Activated naive CD8-positive, alpha-beta T cell treated with anti-CD3 and anti-CD28 coated beads, Interleukin-2, amount 10 ng/mL, durations not matched to agents 7 days and 5 days (primary cell): Measurements from ENCODE around the gene GOLGA5. TPM values are rescaled to one million over a fixed set of nuclear protein-coding genes. Genes with fewer than 3 reads are reported as not detected.
"Not testable (repeated sequence)": the region's sequence is repeated elsewhere in the genome, so short reads cannot be mapped to it uniquely, and the experiment has no call there.

Source experiments
- ATAC-seq: fragments of 150-1000 bp; cut with Tn5 transposase; one replicate; pipeline ENCODE4 v1.10.0; 2021; ENCODE audit warnings: low read depth, moderate library complexity
- POLR2A ChIA-PET: fragments of 350-600 bp; sonication (Branson Sonifier 250); formaldehyde crosslinking; loops from one replicate; lab custom pipeline; 2021; ENCODE audit warnings: antibody characterized with exemption; lab: Charles Lee
- DNase-seq: peaks from one replicate; pipeline ENCODE4 v3.0.0; 2021
- H3K27ac Mint-ChIP-seq: one replicate; pipeline ENCODE4 v1.8.0; 2022; ENCODE audit warnings: mild to moderate bottlenecking, mixed read lengths
- H3K27me3 Mint-ChIP-seq: one replicate; pipeline ENCODE4 v1.8.0; 2022; ENCODE audit warnings: mild to moderate bottlenecking, moderate library complexity, mixed read lengths
- H3K36me3 Mint-ChIP-seq: one replicate; pipeline ENCODE4 v1.8.0; 2021; ENCODE audit warnings: mild to moderate bottlenecking, mixed read lengths
- H3K4me1 Mint-ChIP-seq: one replicate; pipeline ENCODE4 v1.8.0; 2021; ENCODE audit warnings: mixed read lengths
- H3K4me3 Mint-ChIP-seq: one replicate; pipeline ENCODE4 v1.8.0; 2022; ENCODE audit warnings: mild to moderate bottlenecking, moderate library complexity, mixed read lengths
- H3K9me3 Mint-ChIP-seq: one replicate; pipeline ENCODE4 v1.8.0; 2021; ENCODE audit warnings: mixed read lengths
- total RNA-seq, 2 experiments: library from RNA; stranded (reverse); gene quantifications; one replicate each; pipeline ENCODE4 v1.2.3, GENCODE V29; 2021

Gene GOLGA5, protein sequence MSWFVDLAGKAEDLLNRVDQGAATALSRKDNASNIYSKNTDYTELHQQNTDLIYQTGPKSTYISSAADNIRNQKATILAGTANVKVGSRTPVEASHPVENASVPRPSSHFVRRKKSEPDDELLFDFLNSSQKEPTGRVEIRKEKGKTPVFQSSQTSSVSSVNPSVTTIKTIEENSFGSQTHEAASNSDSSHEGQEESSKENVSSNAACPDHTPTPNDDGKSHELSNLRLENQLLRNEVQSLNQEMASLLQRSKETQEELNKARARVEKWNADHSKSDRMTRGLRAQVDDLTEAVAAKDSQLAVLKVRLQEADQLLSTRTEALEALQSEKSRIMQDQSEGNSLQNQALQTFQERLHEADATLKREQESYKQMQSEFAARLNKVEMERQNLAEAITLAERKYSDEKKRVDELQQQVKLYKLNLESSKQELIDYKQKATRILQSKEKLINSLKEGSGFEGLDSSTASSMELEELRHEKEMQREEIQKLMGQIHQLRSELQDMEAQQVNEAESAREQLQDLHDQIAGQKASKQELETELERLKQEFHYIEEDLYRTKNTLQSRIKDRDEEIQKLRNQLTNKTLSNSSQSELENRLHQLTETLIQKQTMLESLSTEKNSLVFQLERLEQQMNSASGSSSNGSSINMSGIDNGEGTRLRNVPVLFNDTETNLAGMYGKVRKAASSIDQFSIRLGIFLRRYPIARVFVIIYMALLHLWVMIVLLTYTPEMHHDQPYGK
- 10 to 100 TPM; 20.8 to 22.1 TPM for total RNA-seq

DNA sequence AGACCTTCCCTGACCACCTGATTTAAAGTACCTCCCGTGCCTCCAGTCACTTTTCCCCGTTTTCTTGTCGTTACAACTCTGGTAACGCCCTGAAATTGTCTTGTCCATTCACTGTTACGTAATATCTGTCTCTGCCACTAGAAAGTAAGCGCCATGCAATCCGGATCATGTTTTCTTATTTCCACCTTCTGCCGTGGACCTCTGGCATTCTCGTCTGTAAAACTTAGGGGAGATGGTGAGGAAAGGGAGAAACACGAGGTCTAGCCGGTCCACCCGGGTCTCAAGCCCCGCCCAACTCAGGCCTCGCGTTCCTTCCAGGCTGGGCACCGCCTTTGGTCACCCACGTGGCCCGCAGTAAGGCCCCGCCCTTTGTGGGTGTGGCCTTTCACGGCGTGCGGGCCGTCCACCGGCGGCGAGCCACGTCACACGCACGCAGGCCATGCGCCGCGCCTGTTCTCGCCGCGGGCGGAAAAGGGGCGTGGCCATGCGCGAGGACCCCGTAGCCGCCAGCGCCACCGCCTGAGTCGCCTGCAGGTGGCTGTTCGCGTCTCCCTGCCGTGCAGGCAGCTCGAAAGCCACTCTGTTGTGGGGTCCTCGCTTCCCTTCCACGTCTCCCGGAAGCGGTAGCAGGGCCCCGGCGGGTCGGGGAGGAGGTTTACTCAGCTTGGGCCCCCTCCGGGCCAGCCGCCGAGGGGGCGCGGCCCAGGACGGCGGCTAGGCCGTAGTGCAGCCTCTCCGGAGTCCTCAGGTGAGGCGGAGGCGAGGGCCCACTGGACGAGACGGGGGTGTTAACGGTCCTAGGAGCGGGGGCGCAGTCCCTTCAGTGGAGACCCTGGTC is at the start of gene GOLGA5:
Gene GOLGA5 (plus strand): TSS at position 597 of the 838 bp plus-strand sequence. CDS start 3,133 bp downstream, outside the sequence.
- Mint-ChIP-seq H3K4me1 (peaks cover 22% of the 10 kb centered on the region), H3K27ac (peak within 1 kb of the TSS; percentile 97), H3K4me3 (peak within 1 kb of the TSS; percentile 98), H3K27me3 (peaks cover 5% of the 10 kb centered on the region), H3K9me3 (peaks cover 19% of the 10 kb centered on the region), H3K36me3 (peaks cover 13% of the 10 kb centered on the region)
- POLR2A ChIA-PET: interaction anchor here (0.5 to 1.9 kb wide), 5 partner anchors 42 to 1333 kb away, joined by 3 to 8 read pairs (median 4); partner anchors contain the start of genes LYSET and MOAP1
- DNase-seq: peak; percentile 100
- ATAC-seq: peak; percentile 90

DNA sequence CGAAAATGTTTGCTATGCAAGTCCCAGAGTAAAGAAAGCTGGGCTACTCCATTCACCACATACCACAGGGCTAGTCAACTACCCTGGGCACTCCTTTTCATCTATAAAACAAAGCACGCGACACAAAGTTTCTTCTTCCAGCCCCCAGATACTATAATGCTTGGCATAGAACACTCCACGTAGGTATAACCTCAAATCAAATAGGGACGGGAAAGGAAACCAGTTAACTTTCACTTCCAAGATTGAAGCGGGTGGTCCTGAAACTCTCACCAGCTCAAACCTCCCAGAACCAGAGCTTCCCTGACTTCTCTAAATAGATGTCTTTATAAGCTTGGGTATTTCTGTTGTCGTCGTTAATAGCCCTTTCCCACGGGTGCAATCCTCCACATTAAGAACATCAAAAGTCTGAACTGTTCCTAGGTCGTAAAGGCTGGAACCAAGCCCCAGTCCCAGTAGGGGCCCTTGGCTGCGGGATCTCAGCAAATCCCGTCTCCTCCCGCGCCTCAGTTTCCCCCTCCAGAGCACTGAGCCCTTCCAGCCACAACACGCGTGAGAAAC is 46.3 kb upstream of the GOLGA5 start:
- H3K9me3 Mint-ChIP-seq: no peaks in the 10 kb centered on the region
- ATAC-seq (no peak), DNase-seq (no peak)
- peaks cover 31% of the 10 kb centered on the region for H3K4me1 Mint-ChIP-seq
- peaks cover 4% of the 10 kb centered on the region for H3K36me3 Mint-ChIP-seq
- POLR2A ChIA-PET: no interaction called here
- H3K27ac Mint-ChIP-seq: peak overlapping the region; percentile 12
- H3K27me3 Mint-ChIP-seq: peaks cover 53% of the 10 kb centered on the region
- peak overlapping the region; percentile 83 for H3K4me3 Mint-ChIP-seq

DNA sequence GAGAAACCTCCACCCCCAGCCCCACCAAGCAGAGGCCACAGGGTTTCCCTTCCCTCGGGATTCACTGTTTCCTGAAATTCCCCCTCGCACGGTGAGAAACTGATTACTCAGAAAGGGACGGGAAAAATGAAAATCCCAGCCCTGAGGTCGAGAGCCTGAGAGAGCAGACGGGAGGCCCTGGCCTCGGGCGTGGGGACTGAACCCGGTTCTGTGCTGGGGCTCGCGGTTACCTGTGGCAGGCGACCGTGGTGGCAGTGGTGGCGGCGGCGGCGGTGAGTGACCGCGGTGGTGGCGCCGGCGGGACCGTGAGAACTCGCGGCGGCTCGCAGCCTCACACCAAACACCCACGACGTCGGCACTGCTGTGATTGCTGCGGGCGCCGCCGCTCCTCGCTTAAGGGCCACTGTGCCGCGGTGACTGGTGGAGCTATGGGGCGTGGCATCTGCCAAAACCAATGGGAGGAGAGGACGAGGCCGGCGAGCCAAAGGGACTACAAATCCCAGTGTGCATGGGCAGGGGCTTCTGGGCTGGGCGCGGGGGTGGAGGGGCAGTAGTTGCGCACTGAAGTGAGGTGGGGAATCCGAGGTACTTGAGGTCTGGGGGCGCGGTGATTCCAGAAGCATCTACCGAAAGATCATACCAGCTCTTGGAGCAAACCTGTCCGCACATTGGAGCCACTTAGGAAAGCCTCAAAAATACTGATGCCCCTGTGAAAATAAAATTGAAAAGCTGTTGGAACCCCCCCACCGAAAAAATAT is 45.7 kb upstream of the GOLGA5 start, which contains the start of gene LGMN:
Gene LGMN (minus strand): TSS at position 369 of the 758 bp plus-strand sequence. CDS start 15,841 bp downstream, outside the sequence.
- POLR2A ChIA-PET: interaction anchor here (0.6 to 0.7 kb wide), 2 partner anchors 20 to 161 kb away, joined by 3 read pairs; no protein-coding TSS in a partner anchor
- Mint-ChIP-seq H3K27ac (peak within 1 kb of the TSS; percentile 24), H3K4me1 (peaks cover 31% of the 10 kb centered on the region), H3K27me3 (peaks cover 53% of the 10 kb centered on the region), H3K4me3 (peak within 1 kb of the TSS; percentile 83), H3K36me3 (peaks cover 4% of the 10 kb centered on the region), H3K9me3 (no peaks in the 10 kb centered on the region)
- ATAC-seq (peak; percentile 89), DNase-seq (peak; percentile 77)

DNA sequence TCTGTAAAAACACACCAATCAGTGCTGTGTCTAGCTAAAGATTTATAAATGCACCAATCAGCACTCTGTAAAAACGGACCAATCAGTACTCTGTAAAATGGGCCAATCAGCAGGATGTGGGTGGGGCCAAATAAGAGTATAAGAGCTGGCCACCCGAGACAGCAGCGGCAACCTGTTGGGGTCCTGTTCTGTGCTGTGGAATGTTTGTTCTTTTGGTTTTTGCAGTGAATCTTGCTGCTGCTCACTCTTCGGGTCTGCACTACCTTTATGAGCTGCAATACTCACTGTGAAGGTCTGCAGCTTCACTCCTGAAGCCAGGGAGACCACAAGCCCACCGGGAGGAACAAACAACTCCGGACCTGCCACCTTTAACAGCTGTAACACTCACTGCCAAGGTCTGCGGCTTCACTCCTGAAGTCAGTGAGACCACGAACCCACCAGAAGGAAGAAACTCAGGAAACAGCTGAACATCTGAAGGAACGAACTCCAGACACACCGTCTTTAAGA is 43.8 kb upstream of the GOLGA5 start:
- Mint-ChIP-seq H3K27me3 (peaks cover 53% of the 10 kb centered on the region), H3K4me1 (peaks cover 35% of the 10 kb centered on the region), H3K4me3 (peak overlapping the region; percentile 82)
- H3K9me3 Mint-ChIP-seq, H3K36me3 Mint-ChIP-seq, H3K27ac Mint-ChIP-seq, ATAC-seq: not testable (repeated sequence)
- POLR2A ChIA-PET: interaction anchor here (0.8 to 1.5 kb wide), 2 partner anchors 18 to 99 kb away, joined by 3 to 8 read pairs; no protein-coding TSS in a partner anchor
- peak; percentile 40 for DNase-seq

DNA sequence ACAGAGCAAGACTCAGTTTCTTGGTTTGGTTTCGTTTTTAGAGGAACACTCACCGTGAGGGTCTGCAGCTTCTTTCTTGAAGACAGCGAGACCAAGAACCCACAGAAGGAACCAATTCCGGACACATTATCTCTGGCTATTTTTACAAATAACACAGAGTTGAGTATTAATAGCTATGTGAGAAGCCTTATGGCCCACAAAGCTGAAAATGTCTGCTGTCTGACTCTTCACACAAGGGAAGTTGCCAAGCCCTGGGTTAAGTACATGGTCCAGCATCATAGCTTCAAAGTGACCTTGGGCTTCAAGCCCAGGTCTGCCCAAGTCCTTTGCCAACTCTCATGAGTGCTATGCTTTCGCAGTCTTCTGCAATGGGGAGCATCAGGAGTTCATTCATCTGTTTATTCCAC is 43.1 kb upstream of the GOLGA5 start:
- Mint-ChIP-seq H3K4me1 (peaks cover 36% of the 10 kb centered on the region), H3K9me3 (no peaks in the 10 kb centered on the region), H3K36me3 (peaks cover 4% of the 10 kb centered on the region), H3K27me3 (peaks cover 47% of the 10 kb centered on the region), H3K4me3 (peak overlapping the region; percentile 82), H3K27ac (no peak overlapping the region)
- POLR2A ChIA-PET: interaction anchor here (0.8 to 1.9 kb wide), 3 partner anchors 17 to 99 kb away, joined by 3 to 8 read pairs (median 7); partner anchors contain the start of gene GOLGA5
- no peak for ATAC-seq
- no peak for DNase-seq

DNA sequence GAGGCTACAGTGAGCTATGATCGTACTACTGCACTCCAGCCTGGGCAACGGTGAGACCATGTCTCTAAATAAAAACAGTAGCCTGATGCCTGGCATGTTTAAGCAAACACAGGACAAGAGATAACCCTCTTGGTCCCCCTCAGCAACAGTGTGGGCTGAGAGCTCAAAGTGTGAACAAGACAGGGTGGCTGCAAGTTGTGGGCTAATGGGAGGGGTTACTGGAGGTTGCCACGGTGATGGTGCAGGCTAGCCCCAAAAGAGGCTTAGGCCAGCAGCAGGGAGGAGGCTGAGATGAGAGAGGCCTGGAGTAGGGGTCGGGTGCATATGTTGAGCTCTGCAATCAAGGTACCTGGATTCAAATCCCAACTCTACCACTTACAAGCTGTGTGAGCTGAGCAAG is 42.3 kb upstream of the GOLGA5 start:
- ATAC-seq: no peak
- DNase-seq: no peak
- no peak overlapping the region for H3K4me3 Mint-ChIP-seq
- H3K4me1 Mint-ChIP-seq: peaks cover 36% of the 10 kb centered on the region
- no peaks in the 10 kb centered on the region for H3K9me3 Mint-ChIP-seq
- H3K36me3 Mint-ChIP-seq: peaks cover 4% of the 10 kb centered on the region
- POLR2A ChIA-PET: interaction anchor here (0.8 to 1.9 kb wide), 2 partner anchors 42 to 57 kb away, joined by 3 to 7 read pairs; partner anchors contain the start of gene GOLGA5
- no peak overlapping the region for H3K27ac Mint-ChIP-seq
- H3K27me3 Mint-ChIP-seq: peaks cover 41% of the 10 kb centered on the region

DNA sequence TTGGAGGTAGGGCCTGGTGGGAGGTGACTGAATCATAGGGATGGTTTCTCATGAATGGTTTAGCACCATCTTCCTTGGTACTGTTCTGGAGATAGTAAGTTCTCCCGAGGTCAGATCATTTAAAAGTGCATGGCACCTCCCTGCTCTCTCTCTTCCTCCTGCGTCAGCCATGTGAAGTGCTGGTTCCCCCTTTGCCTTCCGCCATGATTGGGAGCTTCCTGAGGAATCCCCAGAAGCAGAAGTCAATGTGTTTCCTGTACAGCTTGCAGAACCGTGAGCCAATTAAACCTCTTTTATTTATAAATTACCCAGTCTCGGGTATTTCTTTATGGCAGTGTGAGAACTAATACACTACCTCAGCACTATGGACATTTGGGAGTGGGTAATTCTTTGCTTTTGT is 40.9 kb upstream of the GOLGA5 start:
- Mint-ChIP-seq H3K36me3 (peaks cover 4% of the 10 kb centered on the region), H3K4me1 (peaks cover 27% of the 10 kb centered on the region), H3K4me3 (no peak overlapping the region), H3K9me3 (no peaks in the 10 kb centered on the region), H3K27ac (no peak overlapping the region), H3K27me3 (peaks cover 27% of the 10 kb centered on the region)
- DNase-seq: no peak
- ATAC-seq: no peak
- POLR2A ChIA-PET: no interaction called here

DNA sequence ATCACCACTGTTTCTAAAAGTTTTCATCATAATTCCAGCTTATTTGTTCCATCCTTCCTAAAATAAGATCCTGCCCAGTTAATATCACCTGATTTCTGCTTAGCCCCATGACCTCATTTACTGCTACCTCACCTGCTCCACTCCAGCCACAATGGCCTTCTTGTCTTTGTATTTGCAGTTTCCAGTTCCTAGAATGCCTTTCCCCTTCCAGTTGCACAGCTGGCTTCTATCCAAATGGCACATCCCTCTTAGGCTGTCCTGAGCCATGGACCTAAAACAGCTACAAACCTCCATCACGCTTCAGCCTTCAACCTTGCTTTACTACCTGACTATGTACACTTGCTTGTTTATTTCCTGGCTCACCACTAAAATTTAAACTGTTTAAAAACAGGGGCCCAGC is 39.1 kb upstream of the GOLGA5 start:
- Mint-ChIP-seq H3K4me1 (peaks cover 31% of the 10 kb centered on the region), H3K36me3 (peaks cover 4% of the 10 kb centered on the region), H3K9me3 (peaks cover 4% of the 10 kb centered on the region), H3K27me3 (peaks cover 11% of the 10 kb centered on the region), H3K4me3 (no peak overlapping the region), H3K27ac (no peak overlapping the region)
- ATAC-seq: no peak
- POLR2A ChIA-PET: no interaction called here
- no peak for DNase-seq

DNA sequence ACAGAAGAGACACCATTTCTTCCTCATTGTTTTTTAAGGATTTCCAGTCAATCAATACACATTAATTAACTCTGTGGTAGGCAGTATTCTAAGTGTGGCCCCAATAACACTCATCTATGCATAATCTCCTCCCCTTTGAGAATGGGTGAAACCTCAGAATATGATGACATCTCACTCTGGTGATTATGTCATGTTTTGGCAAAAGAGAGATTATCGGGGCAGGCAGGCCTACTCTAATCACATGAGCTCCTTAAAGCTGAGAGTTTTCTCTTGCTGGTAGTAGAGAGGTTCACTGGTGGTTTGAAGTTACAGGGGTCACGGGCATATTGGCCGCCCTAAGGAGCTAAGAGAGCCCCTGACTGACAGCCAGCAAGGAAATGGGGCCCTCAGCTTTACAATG is 38.6 kb upstream of the GOLGA5 start:
- Mint-ChIP-seq H3K27ac (no peak overlapping the region), H3K4me3 (no peak overlapping the region), H3K9me3 (peaks cover 4% of the 10 kb centered on the region), H3K36me3 (no peaks in the 10 kb centered on the region), H3K27me3 (peaks cover 6% of the 10 kb centered on the region), H3K4me1 (peaks cover 30% of the 10 kb centered on the region)
- POLR2A ChIA-PET: no interaction called here
- ATAC-seq: no peak
- no peak for DNase-seq

DNA sequence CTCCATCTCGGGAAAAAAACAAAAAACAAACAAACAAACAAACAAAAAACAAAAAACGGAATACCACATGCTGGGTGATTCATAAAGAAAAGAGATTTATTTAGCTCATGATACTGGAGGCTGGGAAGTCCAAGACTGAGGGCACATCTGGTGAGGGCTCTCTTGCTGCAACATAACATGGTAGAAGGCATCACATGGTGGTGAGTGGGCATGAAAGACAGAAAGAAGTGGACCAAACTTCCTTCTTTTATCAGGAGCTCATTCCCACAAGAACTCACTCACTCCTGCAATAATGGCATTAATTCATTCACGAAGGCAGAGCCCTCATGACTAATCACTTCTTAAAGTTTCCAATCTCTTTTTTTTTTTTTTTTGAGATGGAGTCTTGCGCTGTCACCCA is 37.7 kb upstream of the GOLGA5 start:
- ATAC-seq (no peak), DNase-seq (no peak)
- Mint-ChIP-seq H3K36me3 (no peaks in the 10 kb centered on the region), H3K4me3 (no peak overlapping the region), H3K27ac (no peak overlapping the region), H3K4me1 (peaks cover 34% of the 10 kb centered on the region), H3K27me3 (peaks cover 4% of the 10 kb centered on the region), H3K9me3 (peaks cover 4% of the 10 kb centered on the region)
- POLR2A ChIA-PET: no interaction called here

DNA sequence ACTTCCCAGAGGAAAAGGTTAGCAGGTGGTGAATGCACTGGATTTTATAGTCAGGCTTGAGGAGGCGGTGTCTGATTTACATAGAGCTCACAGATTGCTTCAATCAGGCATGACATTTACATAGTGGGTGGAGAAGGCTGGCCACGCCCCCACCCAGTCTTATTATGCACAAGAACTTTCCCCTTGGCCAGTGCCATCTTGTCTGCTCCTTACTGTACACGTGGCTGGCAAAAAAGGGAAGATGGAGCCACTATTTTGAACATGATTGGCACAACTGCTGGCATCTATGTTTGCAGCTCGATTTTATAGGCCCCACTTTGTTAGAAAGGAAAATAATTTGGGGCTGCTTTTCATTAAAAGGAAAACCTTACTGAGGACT is 34.8 kb upstream of the GOLGA5 start:
- ATAC-seq: peak; percentile 70
- no peak for DNase-seq
- Mint-ChIP-seq H3K4me1 (peaks cover 28% of the 10 kb centered on the region), H3K27ac (peak overlapping the region; percentile 77), H3K27me3 (peaks cover 2% of the 10 kb centered on the region), H3K36me3 (no peaks in the 10 kb centered on the region), H3K4me3 (peak overlapping the region; percentile 29), H3K9me3 (peaks cover 4% of the 10 kb centered on the region)
- POLR2A ChIA-PET: interaction anchor here (1.4 kb wide), 1 partner anchor 9 kb away, joined by 3 read pairs; no protein-coding TSS in a partner anchor
